A549 treated with AZD9567 at 1 μM for 4 hours (cell line): ENCODE measurements around the gene NUFIP1. TPM values are rescaled to one million over a fixed set of nuclear protein-coding genes. Genes with fewer than 3 reads are reported as not detected.

Source experiments
- total RNA-seq: library from RNA; stranded (reverse); fragments of 200-300 nt; extraction: Qiagen RNA extraction; gene quantifications from 5 replicates; pipeline ENCODE4 v1.2.3, GENCODE V29; 2022; ENCODE audit not compliant: insufficient read depth

NUFIP1 gene
- 5.2 to 6.8 TPM (median 6.1 TPM) in 5 replicates for total RNA-seq

DNA sequence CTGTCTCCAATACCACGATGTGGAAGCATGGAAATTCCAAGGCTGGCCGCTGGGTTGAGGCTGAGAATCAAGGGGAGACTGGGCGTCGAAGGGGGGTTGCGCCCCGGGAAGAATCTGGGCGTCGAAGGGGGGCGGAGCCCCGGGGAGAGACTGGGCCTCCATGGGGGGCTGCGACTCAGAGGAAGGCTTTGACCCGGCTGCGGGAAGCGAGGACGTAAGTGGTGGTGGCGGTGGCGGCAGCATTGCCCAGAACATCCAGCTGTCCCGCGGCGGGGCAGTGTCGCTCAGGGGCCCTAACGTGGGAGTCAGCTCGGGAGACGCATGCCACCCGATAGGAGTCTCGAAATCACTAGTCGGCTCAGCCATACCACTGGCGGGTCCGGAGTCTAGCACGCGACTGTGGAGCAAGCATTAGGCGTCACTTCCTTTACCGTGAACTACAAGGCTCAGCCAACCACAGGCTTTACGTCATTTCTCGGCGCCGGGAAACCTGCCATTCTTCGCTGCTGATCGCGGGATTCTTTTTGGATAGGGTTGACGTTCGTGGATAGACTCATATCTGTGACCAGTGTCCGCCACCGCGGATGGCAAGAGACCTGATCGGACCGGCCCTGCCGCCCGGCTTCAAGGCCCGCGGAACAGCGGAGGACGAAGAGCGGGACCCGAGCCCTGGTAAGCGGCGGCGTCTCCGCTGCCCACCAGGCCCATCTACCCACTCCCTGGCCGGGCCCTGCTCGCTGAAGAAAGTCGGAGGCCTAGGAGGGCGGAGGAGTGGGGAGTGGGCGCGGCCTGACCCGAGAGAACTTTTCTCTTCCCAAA lies at the start of gene NUFIP1, which contains the start of gene GPALPP1:
Gene NUFIP1, minus strand, starts transcription at position 401 of the 819 bp plus-strand sequence. Its CDS starts 35 bp downstream, at position 366.
Gene GPALPP1, plus strand, starts transcription at position 468 of the 819 bp plus-strand sequence. Its CDS starts 117 bp downstream, at position 585.

Other genes with a start within 250 kb of the NUFIP1 start
- gene GPALPP1, start 67 bp upstream of the NUFIP1 start, total RNA-seq = 8.7 to 11.6 TPM (median 11.0 TPM) in 5 replicates
- 19.8 to 21.6 TPM (median 20.6 TPM) in 5 replicates for gene GTF2F2, start 131.0 kb upstream of the NUFIP1 start, total RNA-seq
- not detected in 5 replicates for gene KCTD4, start 211.6 kb upstream of the NUFIP1 start, total RNA-seq